SU-DHL-6 (cell line): ENCODE measurements around the gene NUFIP1.

Experiments used
- CTCF ChIP-seq: fragments of 200-600 bp; sonication (generic); IDR thresholded peaks from one replicate; pipeline ENCODE4 v1.5.1; 2017; ENCODE audit warnings: antibody characterized with exemption, mild to moderate bottlenecking, low read length, moderate library complexity; ENCODE audit not compliant: insufficient read depth, poor library complexity, severe bottlenecking
- EZH2phosphoT487 ChIP-seq: fragments of 200-600 bp; sonication (generic), shearing (Covaris generic); conservative IDR thresholded peaks from 2 replicates; pipeline ENCODE4 v1.6.1; 2018; ENCODE audit warnings: mild to moderate bottlenecking, antibody characterized with exemption, low read length, moderate library complexity, mixed read lengths

GRCh38 chr13:45007823-45008222, 18.6 kb upstream of the NUFIP1 start:
- no peak for TF ChIP-seq CTCF
- TF ChIP-seq EZH2phosphoT487 = no peak
